B cell (primary cell): Measurements from ENCODE around the gene TPCN2. TPM values are rescaled to one million over a fixed set of nuclear protein-coding genes. Genes with fewer than 3 reads are reported as not detected.

Experiments
- ATAC-seq: fragments of 200-7000 bp; cut with Tn5 transposase; one replicate; pipeline ENCODE4 v1.10.0; 2021; ENCODE audit warnings: low read depth, mild to moderate bottlenecking, moderate number of reproducible peaks, moderate library complexity
- CTCF ChIA-PET: fragments of 350-600 bp; sonication (Branson Sonifier 250); formaldehyde crosslinking; loops from one replicate; lab custom pipeline; 2021; ENCODE audit warnings: antibody characterized with exemption, inconsistent platforms; lab: Charles Lee
- POLR2A ChIA-PET: fragments of 350-600 bp; sonication (Branson Sonifier 250); formaldehyde crosslinking; loops from one replicate; lab custom pipeline; 2021; ENCODE audit warnings: antibody characterized with exemption; lab: Charles Lee
- DNase-seq: peaks from one replicate; pipeline ENCODE4 v3.0.0; 2013
- H2AFZ ChIP-seq: 2 replicates; pipeline ENCODE4 v1.6.1; 2012; ENCODE audit warnings: mild to moderate bottlenecking, low read depth, low read length; ENCODE audit not compliant: insufficient read depth, poor library complexity, severe bottlenecking
- H3K27ac ChIP-seq, 2 donors: 1 replicate in 1 of 2; 2 replicates in 1 of 2; pipeline ENCODE4 v1.5.1; 2012 to 2013; ENCODE audit warnings: low read length in 2 of 2, mild to moderate bottlenecking in 2 of 2, moderate library complexity in 1 of 2
- H3K27me3 ChIP-seq, 4 experiments: fragments of 200-600 bp in 1 of 4; sonication (generic) in 1 of 4; replicated peaks in 1 of 4; 1 replicate in 2 of 4; 2 replicates in 2 of 4; pipeline versions ENCODE4 v1.6.1 to v1.7.0; 2013 to 2016; ENCODE audit warnings: low read length in 3 of 4, mild to moderate bottlenecking in 2 of 4, mixed read lengths in 1 of 4, moderate library complexity in 1 of 4; ENCODE audit not compliant: insufficient read depth in 4 of 4, control insufficient read depth in 3 of 4; ENCODE audit errors: control extremely low read depth in 1 of 4
- H3K36me3 ChIP-seq, 2 experiments: replicated peaks in 1 of 2; 1 replicate in 1 of 2; 2 replicates in 1 of 2; pipeline versions ENCODE4 v1.6.1 to v1.7.1; 2013; ENCODE audit warnings: low read length in 1 of 2; ENCODE audit not compliant: insufficient read depth in 2 of 2, control insufficient read depth in 1 of 2; ENCODE audit errors: control extremely low read depth in 1 of 2, extremely low read depth in 1 of 2
- H3K4me1 ChIP-seq, 2 donors: fragments of 200-600 bp in 1 of 2; sonication (generic) in 1 of 2; 1 replicate in 1 of 2; 2 replicates in 1 of 2; pipeline versions ENCODE4 v1.5.1 to v1.6.1; 2013 to 2017; ENCODE audit warnings: low read length in 2 of 2; ENCODE audit not compliant: control insufficient read depth in 2 of 2, insufficient read depth in 2 of 2
- H3K4me2 ChIP-seq: replicated peaks from 2 replicates; pipeline ENCODE3; 2012; ENCODE audit warnings: mild to moderate bottlenecking, low read depth, low read length; ENCODE audit not compliant: poor library complexity, severe bottlenecking
- H3K4me3 ChIP-seq, 5 experiments: fragments of 200-600 bp in 1 of 5; sonication (generic) in 1 of 5; 1 replicate in 3 of 5; 2 replicates in 2 of 5; pipeline versions ENCODE4 v1.5.1 to v1.7.0; 2011 to 2016; ENCODE audit warnings: low read length in 4 of 5, mild to moderate bottlenecking in 4 of 5, low read depth in 2 of 5, control low read depth in 1 of 5, moderate library complexity in 1 of 5; ENCODE audit not compliant: insufficient read depth in 1 of 5; ENCODE audit errors: control extremely low read depth in 1 of 5, extremely low read depth in 1 of 5
- H3K79me2 ChIP-seq: fragments of 200-600 bp; sonication (generic); one replicate; pipeline ENCODE4 v1.6.0; 2016; ENCODE audit warnings: low read length; ENCODE audit not compliant: control insufficient read depth, insufficient read depth
- H3K9ac ChIP-seq: fragments of 200-600 bp; sonication (generic); 2 replicates; pipeline ENCODE4 v1.6.1; 2017; ENCODE audit warnings: mild to moderate bottlenecking, low read length, moderate library complexity
- H3K9me3 ChIP-seq, 3 donors: one replicate each; pipeline versions ENCODE4 v1.6.1 to v1.7.1; 2013; ENCODE audit warnings: low read length in 2 of 3; ENCODE audit not compliant: control insufficient read depth in 2 of 3, insufficient read depth in 1 of 3; ENCODE audit errors: control extremely low read depth in 1 of 3
- H4K20me1 ChIP-seq: 2 replicates; pipeline ENCODE4 v1.6.0; 2012; ENCODE audit warnings: mild to moderate bottlenecking, low read length; ENCODE audit not compliant: insufficient read depth, control insufficient read depth, poor library complexity, severe bottlenecking
- H3K27ac Mint-ChIP-seq: one replicate; pipeline ENCODE4 v1.8.0; 2021; ENCODE audit warnings: mixed read lengths
- H3K27me3 Mint-ChIP-seq: one replicate; pipeline ENCODE4 v1.8.0; 2021; ENCODE audit warnings: mixed read lengths
- H3K4me1 Mint-ChIP-seq: one replicate; pipeline ENCODE4 v1.8.0; 2021; ENCODE audit warnings: mixed read lengths
- H3K4me3 Mint-ChIP-seq: one replicate; pipeline ENCODE4 v1.8.0; 2021; ENCODE audit warnings: mixed read lengths
- H3K9me3 Mint-ChIP-seq: one replicate; pipeline ENCODE4 v1.8.0; 2022; ENCODE audit warnings: mixed read lengths; ENCODE audit not compliant: insufficient read depth
- CTCF ChIP-seq: fragments of 200-600 bp; IDR thresholded peaks from one replicate; pipeline ENCODE4 v1.8.0; 2022; ENCODE audit warnings: antibody characterized with exemption, mild to moderate bottlenecking
- EZH2 ChIP-seq: IDR thresholded peaks from 2 replicates; pipeline ENCODE4 v1.6.1; 2012; ENCODE audit warnings: borderline replicate concordance, low read depth, mild to moderate bottlenecking, moderate library complexity, low read length; ENCODE audit not compliant: insufficient read depth, poor library complexity, severe bottlenecking
- WGBS: methylation state at CpG from one replicate; pipeline ENCODE4 v1.1.5; 2013; ENCODE audit warnings: missing lambda C conversion rate; ENCODE audit not compliant: insufficient coverage; 5-methylcytosine and 5-hydroxymethylcytosine counted together
- intact Hi-C: fragments of 100-400 bp; cut with micrococcal nuclease; formaldehyde crosslinking; loops from one replicate; pipeline ENCODE4 v1.10.0; 2022
- polyA plus RNA-seq: library from polyadenylated mRNA; depleted of rRNA; stranded (reverse); fragments of >200 nt; gene quantifications from 2 replicates; pipeline ENCODE4 v1.2.3, GENCODE V29; 2012
- total RNA-seq, 2 donors: library from RNA; stranded (reverse); fragments of 120-200 nt in 1 of 2; gene quantifications; 1 replicate in 1 of 2; 2 replicates in 1 of 2; pipeline versions ENCODE4 v1.2.3 to v1.2.4, GENCODE V29; 2013 to 2022

Gene TPCN2
- total and polyA plus RNA-seq, 2 donors (not counting 1 experiment from before 2014, with no cell fraction given), result 16.8 to 71.4 TPM

- Histone ChIP-seq H3K4me2 (no peak overlapping the region), H3K4me1 (peaks cover 22 to 31% of the 10 kb centered on the region in 2 donors), H3K4me3 (no peak overlapping the region), H2AFZ (no peak overlapping the region), H3K27me3 (no peaks in the 10 kb centered on the region), H3K9ac (no peak overlapping the region), H4K20me1 (no peaks in the 10 kb centered on the region), H3K9me3 (peaks cover 0 to 10% (median 0%) of the 10 kb centered on the region in 3 donors), H3K27ac (no peak overlapping the region), H3K79me2 (no peaks in the 10 kb centered on the region), H3K36me3 (no peaks in the 10 kb centered on the region)
- ATAC-seq (no peak), DNase-seq (no peak)
- Mint-ChIP-seq H3K27me3 (no peaks in the 10 kb centered on the region), H3K4me1 (peaks cover 24% of the 10 kb centered on the region), H3K27ac (no peak overlapping the region), H3K4me3 (no peak overlapping the region), H3K9me3 (no peaks in the 10 kb centered on the region)
- CTCF ChIA-PET, result no interaction called here
- POLR2A ChIA-PET, result interaction anchor here (0.6 kb wide), 1 partner anchor 419 kb away, joined by 4 read pairs; no protein-coding TSS in a partner anchor
- WGBS, result 43% methylated on average over 1 of the region's 2 CpGs
- intact Hi-C loops, result no loop called here
- no peak for TF ChIP-seq CTCF
- no peak for TF ChIP-seq EZH2
Observed at GRCh38 chr11:69119190-69119589, 70.5 kb downstream of the TPCN2 start.

- peaks cover 0 to 10% (median 0%) of the 10 kb centered on the region in 3 donors for H3K9me3 ChIP-seq
- ChIA-PET POLR2A (no interaction called here), CTCF (interaction anchor here (1.9 kb wide), 1 partner anchor 18 kb away, joined by 4 read pairs; no protein-coding TSS in a partner anchor)
- H3K4me2 ChIP-seq, result no peak overlapping the region
- H3K27ac Mint-ChIP-seq, result no peak overlapping the region
- H3K4me3 ChIP-seq, result no peak overlapping the region
- DNase-seq (no peak), ATAC-seq (no peak)
- intact Hi-C loops, result no loop called here
- 93% methylated on average over 20 of the region's 21 CpGs for WGBS
- H3K27me3 ChIP-seq, result no peaks in the 10 kb centered on the region
- H3K4me1 ChIP-seq, result peaks cover 22 to 32% of the 10 kb centered on the region in 2 donors
- no peak overlapping the region for H3K9ac ChIP-seq
- no peaks in the 10 kb centered on the region for H3K9me3 Mint-ChIP-seq
- H3K4me1 Mint-ChIP-seq, result peaks cover 24% of the 10 kb centered on the region
- H4K20me1 ChIP-seq, result no peaks in the 10 kb centered on the region
- no peaks in the 10 kb centered on the region for H3K79me2 ChIP-seq
- H3K27ac ChIP-seq, result no peak overlapping the region
- no peak overlapping the region for H2AFZ ChIP-seq
- no peaks in the 10 kb centered on the region for H3K27me3 Mint-ChIP-seq
- H3K4me3 Mint-ChIP-seq, result no peak overlapping the region
- no peaks in the 10 kb centered on the region for H3K36me3 ChIP-seq
- no peak for TF ChIP-seq EZH2
- no peak for TF ChIP-seq CTCF
Observed at GRCh38 chr11:69120096-69120875, 71.6 kb downstream of the TPCN2 start.
